Hepatic stellate cell (primary cell): ENCODE measurements around the gene VWA7.

Experiments used
- DNase-seq: peaks from one replicate; pipeline ENCODE4 v3.0.0; 2011; ENCODE audit warnings: low spot score

VWA7 gene

DNA sequence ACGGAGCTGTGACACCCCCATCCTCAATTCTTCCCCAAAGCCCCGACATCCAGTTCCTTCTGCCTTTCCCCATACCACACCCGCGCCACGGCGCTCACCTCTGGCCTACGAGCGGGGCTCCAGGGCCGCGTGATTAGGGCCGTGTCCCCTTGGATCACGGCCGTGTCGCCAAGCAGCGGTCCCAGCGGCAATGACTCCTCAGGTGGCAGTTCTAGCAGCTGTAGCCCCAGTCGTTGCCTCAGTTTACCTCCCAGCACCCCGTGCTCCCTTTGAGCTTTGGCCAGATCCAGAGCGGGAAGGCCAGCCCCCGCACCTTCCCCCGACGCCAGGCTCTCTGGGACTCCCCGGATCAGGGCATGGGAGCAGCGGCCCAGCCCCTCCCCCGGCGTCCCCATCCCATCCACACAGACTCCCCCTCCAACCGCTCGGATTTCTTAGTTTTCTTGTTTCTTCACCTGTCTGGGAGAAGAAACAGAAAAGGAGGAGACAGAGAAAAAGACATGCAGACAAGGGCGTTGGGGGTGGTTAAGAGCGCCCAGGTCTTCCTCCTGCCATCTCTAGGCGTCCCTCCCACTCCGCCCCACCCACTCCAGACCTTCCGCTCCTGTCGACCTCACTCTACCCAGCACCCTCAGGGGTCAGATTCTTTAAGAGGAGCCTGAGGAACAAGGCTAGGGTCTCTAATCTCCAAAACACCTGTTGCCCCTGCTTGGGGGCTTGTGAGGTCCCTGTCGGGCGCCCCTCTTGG, 48.2 kb downstream of the VWA7 start, which contains the start of gene DDAH2:
Gene DDAH2 (minus strand): TSS at position 533 of the 748 bp plus-strand sequence. CDS start 138 bp downstream, at position 395.
- DNase-seq: no peak

DNA sequence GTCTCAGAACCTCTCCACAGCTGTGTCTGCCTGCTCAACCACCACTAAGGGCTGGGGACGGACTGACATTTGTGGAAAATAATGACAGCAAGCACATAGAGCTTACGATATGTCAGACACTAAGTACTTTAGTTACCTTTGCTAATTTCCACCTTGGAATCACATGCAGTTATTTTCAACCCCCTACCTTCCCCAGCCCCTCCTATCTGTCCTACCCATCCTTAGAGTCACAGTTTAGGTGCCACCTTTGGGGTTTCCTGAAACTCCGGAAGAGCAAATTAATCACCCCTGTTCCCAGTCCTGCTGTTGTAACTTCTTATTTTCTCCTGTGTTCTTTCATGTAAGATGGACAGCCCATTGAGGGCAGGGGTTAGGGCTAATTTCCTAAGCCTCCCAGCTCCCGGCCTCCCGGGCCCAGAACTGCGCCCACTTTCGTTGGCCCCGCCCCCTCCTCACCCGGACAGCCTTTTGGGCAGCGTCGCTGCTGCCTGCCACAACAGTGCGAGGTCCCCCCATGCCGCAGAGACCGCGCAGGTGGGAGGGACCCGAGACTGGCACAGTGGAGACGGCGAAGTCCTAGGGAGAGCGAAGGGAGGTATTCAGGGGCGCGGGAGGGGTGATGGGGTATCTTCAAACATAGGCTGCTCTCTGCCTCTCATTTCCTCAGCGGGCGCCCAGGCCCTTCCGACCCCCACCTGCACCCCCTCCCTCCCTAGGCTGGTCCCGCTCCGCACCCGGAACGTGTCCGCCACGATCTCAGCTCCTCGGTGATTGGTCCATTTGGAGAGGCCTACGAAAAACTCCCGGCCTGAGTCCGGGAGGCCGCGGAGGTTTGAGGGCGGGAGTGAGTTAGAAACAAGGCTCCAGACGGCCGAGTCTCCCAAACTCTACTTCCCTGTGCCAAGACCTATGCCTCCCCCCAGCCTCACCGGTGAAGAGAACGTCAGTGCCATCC, 49.1 kb downstream of the VWA7 start:
- no peak for DNase-seq

DNA sequence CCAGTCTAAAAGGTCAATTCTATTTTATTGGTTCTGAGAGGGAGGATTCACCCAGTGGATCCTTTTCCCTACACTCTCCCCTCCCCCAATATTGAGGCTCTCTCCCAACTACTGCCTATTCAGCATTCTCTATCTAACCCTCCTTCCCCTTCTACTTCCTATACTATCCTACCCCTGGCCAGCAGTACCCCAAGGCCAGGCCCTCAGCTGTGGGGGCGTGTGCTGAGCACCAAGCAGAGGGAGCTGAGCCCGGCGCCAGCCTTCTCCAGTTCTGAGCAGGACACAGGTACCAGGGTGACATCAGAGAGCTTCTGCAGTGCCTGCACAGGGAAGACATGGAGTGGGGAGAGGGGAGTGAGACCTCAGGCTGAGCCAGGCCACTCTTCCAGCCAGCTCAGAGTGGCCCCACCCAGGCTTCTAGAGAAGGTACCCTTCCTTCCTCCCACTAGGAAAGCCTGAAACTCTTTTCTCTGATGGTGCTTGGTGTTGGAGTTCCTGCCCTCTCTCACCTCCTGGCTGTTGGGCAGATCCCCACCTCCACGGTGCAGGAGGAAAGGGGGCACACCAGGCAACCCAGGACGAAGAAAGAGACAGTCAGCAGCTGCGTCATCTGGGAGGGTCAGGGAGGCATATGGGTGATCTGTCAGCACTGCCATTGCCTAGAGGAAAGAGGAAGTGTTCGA, 50.0 kb downstream of the VWA7 start:
- DNase-seq: no peak

DNA sequence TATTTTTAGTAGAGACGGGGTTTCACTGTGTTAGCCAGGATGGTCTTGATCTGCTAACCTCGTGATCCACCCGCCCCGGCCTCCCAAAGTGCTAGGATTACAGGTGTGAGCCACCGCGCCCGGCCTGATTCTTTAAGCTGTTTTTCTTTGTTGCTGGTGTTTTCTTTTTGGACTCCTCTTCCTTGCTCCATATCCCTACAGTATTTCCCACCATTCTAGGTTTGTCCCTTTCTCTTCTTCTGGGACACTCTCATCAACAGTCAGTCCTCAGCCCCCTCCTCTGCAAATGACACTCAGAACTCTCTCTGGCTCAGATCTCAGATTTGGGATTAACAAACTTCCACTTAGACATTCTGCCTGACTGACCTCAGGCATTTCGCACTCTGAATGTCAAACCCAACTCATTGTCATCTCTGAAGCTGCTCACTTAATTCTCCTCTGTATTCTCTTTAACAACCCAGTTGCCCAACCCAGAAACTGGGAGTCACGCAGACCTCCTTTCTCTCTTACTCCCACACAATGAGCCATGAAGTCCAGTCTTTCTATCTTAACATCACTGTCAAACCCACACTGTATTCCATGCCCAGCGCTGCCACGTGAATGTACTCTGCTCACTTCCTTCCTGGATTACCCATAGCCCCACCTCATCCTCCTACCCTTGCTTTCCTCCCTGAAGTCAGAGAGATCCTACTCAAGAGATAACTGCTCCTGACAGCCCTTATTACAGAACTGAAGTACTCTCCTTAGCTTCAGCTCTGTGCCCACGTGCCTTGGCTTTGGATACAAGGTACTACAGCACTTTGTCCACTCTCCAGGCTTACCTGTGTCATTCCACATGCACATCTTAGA, 51.4 kb downstream of the VWA7 start:
- DNase-seq: no peak

DNA sequence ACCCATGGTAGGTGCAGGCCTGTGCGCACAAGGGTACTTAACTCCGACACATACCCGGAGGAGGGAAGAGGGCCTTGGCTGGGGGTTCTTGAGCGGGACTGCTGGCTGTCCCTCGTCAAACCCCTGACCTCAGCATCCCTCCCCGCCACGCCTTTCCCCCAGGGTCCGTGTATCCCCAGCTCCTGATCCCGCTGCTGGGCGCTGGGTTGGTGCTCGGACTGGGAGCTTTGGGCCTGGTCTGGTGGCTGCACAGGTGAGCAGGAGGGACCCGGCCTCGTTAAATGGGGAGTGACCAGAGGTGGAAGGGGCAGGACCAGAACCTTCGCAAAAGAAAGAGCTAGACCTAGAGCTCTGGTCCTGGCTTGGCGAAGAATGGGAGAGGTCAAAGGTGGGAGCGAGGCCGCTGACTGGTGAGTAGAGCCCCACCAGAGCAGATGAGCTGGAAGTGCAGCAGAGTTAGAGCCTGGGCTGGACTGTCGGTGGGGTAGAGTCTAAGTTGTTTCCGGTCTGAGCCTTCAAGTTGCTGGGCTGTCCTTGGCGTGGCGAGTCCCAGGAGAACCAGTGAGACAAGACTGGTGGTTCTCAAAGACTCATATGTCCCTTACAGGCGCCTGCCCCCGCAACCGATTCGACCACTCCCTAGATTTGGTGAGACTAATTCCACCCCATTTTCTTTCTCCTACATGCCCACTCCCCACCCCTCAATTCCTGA, 53.0 kb downstream of the VWA7 start:
- no peak for DNase-seq

DNA sequence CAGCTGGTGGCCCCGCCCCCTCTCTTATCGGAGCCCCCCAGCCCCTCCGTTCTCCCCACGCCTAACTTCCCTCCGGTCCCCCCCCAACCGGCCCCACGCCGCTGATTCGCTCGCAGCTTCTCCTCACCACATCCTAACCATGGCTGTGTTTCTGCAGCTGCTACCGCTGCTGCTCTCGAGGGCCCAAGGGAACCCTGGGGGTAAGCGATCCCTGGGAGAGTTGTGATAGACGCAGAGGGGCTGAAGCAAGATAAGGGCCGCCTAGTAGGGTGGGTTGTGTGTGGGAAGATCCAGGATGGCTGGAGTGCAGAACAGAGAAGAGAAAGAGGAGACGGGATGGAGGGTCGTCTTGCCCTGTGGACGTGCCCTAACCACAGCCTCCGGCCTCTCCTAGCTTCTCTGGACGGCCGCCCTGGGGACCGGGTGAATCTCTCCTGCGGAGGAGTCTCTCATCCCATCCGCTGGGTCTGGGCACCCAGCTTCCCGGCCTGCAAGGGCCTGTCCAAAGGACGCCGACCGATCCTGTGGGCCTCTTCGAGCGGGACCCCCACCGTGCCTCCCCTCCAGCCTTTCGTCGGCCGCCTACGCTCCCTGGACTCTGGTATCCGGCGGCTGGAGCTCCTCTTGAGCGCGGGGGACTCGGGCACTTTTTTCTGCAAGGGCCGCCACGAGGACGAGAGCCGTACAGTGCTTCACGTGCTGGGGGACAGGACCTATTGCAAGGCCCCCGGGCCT, 53.7 kb downstream of the VWA7 start, which contains the start of gene MPIG6B:
Gene MPIG6B (plus strand): TSS at position 129 of the 735 bp plus-strand sequence. CDS start 11 bp downstream, at position 140.
- no peak for DNase-seq

DNA sequence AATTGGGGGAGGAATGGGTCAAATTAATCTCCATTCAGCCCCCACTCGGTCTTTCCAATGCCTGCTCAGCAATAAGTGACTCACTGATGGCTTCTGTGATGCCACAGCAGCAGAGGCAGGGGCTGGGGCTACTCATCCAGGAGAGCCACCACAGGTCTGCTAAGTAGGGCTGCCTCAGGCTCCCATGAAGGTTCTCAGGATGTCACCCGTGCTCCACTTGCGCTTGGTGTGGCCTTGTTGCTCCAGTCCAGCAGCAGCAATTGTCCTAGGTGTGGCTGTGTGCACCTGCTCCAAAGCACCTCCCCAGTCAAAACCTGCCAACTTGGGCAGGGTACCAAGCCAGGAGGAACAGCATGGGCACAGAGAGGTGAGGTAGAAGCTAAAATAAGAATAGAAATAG, 55.0 kb downstream of the VWA7 start:
- no peak for DNase-seq

DNA sequence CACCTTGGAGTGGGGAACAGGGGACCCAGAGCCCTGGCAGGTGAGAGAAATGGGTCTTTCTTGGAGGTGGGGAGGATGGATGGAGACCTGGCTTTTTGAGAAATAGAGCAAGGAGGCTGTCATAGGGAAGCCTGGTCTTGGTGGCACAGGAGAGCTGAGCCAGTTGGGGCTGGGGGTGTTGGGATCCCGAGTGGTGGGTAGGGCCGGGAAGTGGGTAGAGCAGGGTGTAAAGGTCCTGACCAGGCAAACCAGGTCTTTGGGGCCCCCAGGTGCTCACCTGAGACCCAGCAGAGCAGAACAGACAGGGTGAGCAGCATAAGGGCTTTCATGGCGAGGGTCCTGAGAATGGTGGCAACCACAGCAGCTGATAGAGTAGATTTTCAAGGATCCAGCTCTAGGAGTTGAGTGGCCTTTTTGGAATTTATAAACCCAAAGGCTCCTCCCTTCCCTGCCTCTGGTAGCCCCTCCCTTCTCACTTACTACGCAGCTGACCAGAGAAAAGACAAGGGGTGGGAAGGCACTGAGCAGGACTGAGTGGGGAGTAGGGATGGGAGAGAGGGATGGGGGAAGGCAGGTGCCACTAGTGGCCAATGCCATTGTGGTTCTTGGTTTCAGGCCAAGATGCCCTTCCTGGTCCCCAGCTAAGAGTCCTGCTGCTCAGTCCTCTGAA, 55.6 kb downstream of the VWA7 start, which contains the start of gene LY6G6C:
Gene LY6G6C (minus strand): TSS at position 396 of the 670 bp plus-strand sequence. CDS start 67 bp downstream, at position 329.
- no peak for DNase-seq

DNA sequence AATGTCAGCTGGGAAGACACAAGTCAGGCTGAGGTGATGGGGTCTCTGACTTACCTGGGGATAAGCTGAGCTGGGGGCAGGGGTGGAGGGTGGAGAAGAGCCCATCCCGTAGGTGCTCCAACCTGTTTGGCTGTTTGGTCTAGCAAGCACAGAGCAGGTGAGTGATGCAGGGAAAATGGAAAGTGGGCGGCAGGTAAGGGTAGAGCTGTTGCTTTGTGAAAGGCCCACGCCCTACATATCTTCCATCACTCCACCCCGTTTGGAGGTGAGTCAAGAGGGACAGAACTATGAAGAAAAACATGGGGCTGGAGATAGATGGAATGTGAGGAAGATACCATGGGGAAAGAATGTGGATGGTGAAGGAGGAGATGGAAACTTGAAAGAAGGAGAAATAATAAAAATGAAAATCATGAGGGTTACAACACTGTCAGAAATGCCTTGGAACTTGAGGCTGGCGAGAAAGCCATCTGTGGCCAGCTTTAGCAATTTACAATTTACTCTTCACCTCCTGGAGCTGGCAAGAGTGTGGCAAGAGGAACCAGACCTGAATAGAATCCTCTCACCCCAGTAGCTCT, 56.8 kb downstream of the VWA7 start:
- no peak for DNase-seq

DNA sequence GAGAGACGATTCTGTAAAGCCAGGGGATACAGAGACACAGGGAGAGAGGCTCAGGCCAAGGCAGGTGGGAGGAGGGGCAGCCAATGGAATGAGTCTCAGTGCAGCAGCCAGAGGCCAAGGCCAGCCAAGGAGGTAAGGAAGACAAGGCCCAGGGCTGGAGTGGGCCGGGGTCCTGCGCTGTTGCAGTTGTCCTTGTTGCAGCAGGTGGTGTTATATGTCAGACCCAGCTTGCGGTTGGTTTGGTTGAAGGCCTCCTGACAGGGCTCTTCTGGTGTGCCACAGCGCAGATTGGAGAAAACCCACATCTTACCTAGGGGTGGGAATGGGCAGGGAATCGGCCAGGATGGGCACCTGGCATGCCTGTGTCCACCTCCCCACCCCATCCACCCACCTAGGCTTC, 58.1 kb downstream of the VWA7 start:
- DNase-seq: no peak

DNA sequence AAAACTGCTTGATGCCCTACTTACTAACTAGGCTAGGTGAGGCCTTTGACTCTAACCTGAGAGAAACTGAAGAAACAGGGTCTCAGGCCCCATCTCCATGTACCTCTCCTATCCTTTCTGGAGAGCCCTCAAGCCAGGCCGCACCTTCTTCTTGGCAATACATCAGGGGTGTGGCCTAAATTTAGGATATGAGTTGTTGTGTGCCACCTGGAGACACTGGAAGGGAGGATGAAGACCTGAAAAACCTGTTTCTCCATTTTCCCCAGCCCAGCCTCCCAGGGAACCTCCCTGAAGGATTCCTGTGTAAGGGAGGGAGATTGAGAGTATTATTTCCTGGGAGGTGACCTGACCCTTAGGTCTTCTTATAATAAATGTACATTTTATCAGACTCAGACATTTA, 58.9 kb downstream of the VWA7 start:
- DNase-seq: no peak

DNA sequence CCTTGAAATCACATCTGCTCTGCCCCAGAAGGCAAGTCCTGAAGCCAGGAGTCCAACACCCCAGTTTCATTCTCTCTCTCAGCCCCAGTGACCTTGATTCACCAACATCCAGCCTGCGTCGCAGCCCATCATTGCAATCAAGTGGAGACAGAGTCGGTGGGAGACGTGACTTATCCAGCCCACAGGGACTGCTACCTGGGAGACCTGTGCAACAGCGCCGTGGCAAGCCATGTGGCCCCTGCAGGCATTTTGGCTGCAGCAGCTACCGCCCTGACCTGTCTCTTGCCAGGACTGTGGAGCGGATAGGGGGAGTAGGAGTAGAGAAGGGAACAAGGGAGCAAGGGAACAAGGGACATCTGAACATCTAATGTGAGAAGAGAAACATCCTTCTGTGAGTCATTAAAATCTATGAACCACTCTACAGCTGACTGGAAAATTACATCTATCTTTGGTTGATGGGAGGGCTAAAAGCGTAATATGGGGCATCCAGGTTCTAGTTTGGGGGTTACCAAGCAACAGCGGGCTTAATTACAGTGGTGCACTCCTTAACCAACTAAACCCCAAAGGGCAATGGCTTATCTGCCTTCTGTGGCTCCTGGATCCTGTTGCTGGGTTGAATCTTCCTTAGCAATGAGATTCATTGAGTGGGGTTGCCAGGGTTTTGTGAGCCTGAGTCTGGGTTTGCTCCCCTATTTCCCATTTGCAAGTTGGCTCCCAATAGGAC, 59.5 kb downstream of the VWA7 start:
- DNase-seq: no peak
